ENCODE data around the gene SLC6A6.
A peak's percentile ranks its signal among the peaks of the same experiment; 100 is the strongest.

Gene SLC6A6

DNA sequence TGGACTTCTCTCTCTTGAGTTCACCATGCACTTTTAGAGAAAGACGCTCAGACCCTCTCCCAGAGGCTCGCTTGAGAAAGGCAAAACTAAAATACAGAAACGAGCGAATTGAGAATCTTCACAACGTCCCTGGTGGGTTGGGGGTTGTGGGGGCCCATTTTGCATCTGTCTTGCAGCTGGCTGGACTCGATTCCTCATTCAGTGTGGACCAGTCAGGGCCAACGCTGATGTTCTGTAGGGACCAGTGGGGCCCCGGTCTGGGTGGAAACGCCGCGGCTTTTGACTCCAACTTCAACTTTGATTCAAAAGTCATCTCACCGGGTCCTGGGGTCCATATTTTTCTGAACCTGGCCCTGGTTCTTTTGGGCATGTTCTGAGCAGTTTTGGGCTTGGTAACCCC is 68.1 kb downstream of the SLC6A6 start:
- H3K4me3 ChIP-seq (ENCODE audit: control insufficient read depth, low read depth, low read length) = no peak overlapping the region
- TF ChIP-seq, protein P1, sequence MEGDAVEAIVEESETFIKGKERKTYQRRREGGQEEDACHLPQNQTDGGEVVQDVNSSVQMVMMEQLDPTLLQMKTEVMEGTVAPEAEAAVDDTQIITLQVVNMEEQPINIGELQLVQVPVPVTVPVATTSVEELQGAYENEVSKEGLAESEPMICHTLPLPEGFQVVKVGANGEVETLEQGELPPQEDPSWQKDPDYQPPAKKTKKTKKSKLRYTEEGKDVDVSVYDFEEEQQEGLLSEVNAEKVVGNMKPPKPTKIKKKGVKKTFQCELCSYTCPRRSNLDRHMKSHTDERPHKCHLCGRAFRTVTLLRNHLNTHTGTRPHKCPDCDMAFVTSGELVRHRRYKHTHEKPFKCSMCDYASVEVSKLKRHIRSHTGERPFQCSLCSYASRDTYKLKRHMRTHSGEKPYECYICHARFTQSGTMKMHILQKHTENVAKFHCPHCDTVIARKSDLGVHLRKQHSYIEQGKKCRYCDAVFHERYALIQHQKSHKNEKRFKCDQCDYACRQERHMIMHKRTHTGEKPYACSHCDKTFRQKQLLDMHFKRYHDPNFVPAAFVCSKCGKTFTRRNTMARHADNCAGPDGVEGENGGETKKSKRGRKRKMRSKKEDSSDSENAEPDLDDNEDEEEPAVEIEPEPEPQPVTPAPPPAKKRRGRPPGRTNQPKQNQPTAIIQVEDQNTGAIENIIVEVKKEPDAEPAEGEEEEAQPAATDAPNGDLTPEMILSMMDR (conservative IDR thresholded peaks at IDR 0.05; ENCODE audit: control insufficient read depth, insufficient read depth, low read depth, low read length) = no peak
- no peak for DNase-seq (ENCODE audit: low read depth)

DNA sequence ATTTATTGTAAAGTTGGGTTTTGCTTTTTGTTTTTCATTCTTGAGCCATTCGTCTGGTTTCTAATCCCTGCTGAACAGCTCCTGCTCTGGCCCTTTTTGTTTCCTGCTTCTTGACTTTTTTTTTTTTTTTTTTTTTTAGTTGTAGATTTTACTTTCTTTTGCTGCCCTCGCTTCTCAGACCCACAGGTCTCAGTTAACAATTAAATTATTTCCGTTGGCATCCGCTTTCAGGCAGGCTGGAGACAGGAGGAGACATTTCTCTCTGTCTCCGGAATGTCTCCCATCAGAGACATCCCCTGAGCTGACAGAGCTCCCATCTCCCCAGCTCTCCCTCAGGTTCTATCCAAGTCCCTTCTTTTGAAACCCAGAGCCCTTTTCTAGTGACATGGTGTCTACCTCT is 68.6 kb downstream of the SLC6A6 start:
- H3K4me3 ChIP-seq (ENCODE audit: control insufficient read depth, low read depth, low read length) = no peak overlapping the region
- TF ChIP-seq, protein P1 (conservative IDR thresholded peaks at IDR 0.05; ENCODE audit: control insufficient read depth, insufficient read depth, low read depth, low read length) = no peak
- DNase-seq (ENCODE audit: low read depth) = no peak

DNA sequence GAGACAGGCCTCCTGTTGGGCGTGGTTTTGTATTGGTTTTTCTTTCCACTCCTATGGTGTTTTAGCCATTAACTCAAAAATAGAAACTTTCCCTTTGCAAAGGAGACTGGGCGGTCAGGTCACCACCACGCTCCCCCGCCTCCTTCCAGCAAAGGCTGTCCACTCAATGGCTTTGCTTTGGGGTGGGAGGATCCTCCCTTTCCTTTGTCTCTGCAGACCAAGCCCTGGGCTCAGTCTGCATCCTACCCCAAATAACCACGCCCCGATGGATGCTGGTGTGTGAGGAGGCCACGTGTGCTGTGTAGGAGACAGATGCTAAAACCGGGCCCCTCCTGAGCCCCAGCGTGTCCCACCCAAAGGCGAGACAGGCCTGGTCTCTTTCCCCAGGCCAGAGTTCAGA is 69.3 kb downstream of the SLC6A6 start:
- no peak overlapping the region for H3K4me3 ChIP-seq (ENCODE audit: control insufficient read depth, low read depth, low read length)
- DNase-seq (ENCODE audit: low read depth) = no peak
- TF ChIP-seq, protein P1 (conservative IDR thresholded peaks at IDR 0.05; ENCODE audit: control insufficient read depth, insufficient read depth, low read depth, low read length) = no peak

DNA sequence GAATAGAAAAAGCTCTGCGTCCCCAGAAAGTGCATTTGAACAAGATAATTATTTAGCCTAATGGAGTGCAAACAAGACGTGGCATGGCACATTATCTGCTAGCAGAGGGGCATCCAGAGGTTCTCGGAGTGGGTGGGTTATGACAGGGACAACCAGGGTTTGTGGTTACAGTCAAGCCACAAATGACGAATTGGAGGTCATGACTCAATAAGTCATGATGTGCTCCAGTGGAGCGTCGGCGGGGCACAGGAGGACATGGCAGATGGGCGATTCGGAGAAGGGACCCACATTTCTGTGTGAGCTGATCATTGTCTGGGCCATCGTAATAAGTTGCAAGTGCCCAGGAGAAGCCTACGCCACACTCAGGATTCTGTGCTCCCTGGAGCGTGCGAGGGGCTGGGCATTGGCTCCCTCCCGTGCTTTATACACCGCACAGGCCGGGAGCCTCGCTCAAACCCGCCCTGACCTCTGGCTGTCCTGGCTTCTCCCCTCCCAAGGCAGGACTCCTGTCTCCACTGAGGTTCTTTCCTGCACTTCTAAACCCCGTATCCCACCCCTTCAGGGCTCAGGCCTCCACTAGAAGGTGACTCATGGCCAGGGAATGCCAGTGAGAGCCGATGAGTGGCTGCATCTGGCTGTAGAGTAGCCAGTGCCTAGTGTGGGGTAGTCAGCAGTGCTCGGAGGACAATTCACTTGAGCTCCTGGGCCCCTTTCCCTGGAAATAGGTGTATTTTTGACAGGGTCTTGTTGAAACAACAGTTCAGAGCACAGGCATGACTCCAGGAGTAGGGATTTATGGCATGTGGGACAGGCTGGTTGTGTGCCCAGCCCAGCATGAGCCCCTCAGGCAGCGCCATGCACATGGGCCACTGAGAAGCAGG is 70.3 kb downstream of the SLC6A6 start:
- TF ChIP-seq, protein P1 (conservative IDR thresholded peaks at IDR 0.05; ENCODE audit: control insufficient read depth, insufficient read depth, low read depth, low read length) = no peak
- no peak overlapping the region for H3K4me3 ChIP-seq (ENCODE audit: control insufficient read depth, low read depth, low read length)
- peak; percentile 96 for DNase-seq (ENCODE audit: low read depth)

DNA sequence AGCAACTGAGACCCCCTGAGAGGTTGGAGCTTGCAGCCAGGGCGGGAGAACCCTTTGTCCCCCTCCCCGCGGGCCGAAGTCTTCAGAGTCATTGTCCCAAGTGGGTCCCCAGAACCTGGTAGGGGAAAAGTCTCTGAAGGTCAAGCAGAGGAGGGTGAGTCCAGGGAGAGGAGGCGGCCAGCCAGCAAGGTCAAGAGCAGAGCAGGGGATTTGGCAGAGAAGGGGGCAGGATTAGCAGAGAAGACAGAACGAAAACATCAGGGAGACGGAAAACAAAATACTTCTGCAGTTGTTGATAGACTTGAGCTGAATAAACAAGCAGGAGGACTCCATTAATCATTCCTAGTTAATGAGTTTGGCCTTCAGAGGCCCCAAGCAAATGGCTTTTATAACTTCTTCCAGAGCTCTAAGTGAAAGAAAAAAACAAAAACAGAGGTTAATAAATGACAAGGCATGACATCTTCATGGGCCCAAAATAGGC is 71.0 kb downstream of the SLC6A6 start:
- TF ChIP-seq, protein P1 (conservative IDR thresholded peaks at IDR 0.05; ENCODE audit: control insufficient read depth, insufficient read depth, low read depth, low read length) = no peak
- DNase-seq (ENCODE audit: low read depth) = no peak
- H3K4me3 ChIP-seq (ENCODE audit: control insufficient read depth, low read depth, low read length) = no peak overlapping the region

DNA sequence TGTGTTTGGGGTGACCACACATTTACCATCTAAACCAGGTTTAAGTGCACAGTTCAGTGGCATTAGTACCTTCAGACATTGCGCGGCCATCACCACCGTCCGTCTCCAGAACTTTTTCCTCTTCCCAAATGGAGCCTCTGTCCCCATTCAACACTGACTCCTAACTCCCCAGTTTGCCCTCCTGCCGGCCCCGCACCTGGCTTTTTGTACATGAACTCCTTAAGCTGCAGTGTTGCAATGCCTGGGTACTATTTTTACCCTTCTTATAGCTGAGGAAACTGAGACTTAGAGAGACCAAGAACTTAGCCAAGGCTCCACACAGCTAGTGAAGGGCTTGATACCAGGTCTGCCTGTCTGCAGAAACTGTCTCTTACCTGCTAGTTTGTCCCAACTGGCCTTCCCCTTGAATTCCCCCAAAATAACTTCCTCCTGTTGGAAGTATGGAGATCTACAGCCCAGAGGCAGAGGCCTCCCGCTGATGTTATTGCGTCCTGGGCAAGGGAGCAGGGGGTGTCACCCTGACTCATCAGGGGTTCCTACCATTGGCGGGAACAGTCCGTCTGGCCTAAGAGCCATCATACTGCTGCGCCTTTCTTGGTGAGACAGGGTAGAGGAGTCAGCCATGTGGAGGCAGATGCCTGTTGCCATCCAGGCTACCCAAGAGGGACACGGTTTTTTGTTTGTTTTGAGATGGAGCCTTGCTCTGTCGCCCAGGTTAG is 72.1 kb downstream of the SLC6A6 start:
- TF ChIP-seq, protein P1 (conservative IDR thresholded peaks at IDR 0.05; ENCODE audit: control insufficient read depth, insufficient read depth, low read depth, low read length) = no peak
- DNase-seq (ENCODE audit: low read depth) = peak; percentile 18

More for the DNA sequence above, 72.1 kb downstream of the SLC6A6 start:
- no peak overlapping the region for H3K4me3 ChIP-seq (ENCODE audit: control insufficient read depth, low read depth, low read length)

Data from fibroblast of mammary gland (primary cell).